H9 (cell line): ENCODE data around the gene EHD4. TPM values are rescaled to one million over a fixed set of nuclear protein-coding genes. Genes with fewer than 3 reads are reported as not detected.

Experiments used
- DNase-seq: peaks from one replicate; pipeline ENCODE4 v3.0.0-alpha.2; 2017
- H2AFZ ChIP-seq: one replicate; pipeline ENCODE4 v1.6.1; 2013; ENCODE audit warnings: mild to moderate bottlenecking, low read length, control low read depth, moderate library complexity
- H2AK5ac ChIP-seq: 2 replicates; pipeline ENCODE4 v1.6.1; 2013; ENCODE audit warnings: low read length, control low read depth, mixed read lengths; ENCODE audit not compliant: insufficient read length
- H2BK120ac ChIP-seq: one replicate; pipeline ENCODE4 v1.6.1; 2013; ENCODE audit warnings: low read depth, mild to moderate bottlenecking, low read length, control low read depth, inconsistent platforms; ENCODE audit not compliant: poor library complexity, severe bottlenecking
- H2BK12ac ChIP-seq: 2 replicates; pipeline ENCODE4 v1.6.1; 2013; ENCODE audit warnings: low read length, control low read depth, mixed read lengths, low read depth; ENCODE audit not compliant: insufficient read length
- H2BK15ac ChIP-seq: 2 replicates; pipeline ENCODE4 v1.6.1; 2013; ENCODE audit warnings: low read depth, low read length, control low read depth
- H2BK20ac ChIP-seq: one replicate; pipeline ENCODE4 v1.6.1; 2013; ENCODE audit warnings: low read depth, mild to moderate bottlenecking, low read length, control low read depth, inconsistent platforms; ENCODE audit not compliant: poor library complexity, severe bottlenecking
- H2BK5ac ChIP-seq: 2 replicates; pipeline ENCODE4 v1.6.1; 2013; ENCODE audit warnings: low read length, control low read depth, mixed read lengths; ENCODE audit not compliant: insufficient read length
- H3K14ac ChIP-seq: 2 replicates; pipeline ENCODE4 v1.6.1; 2013; ENCODE audit warnings: low read length, control low read depth; ENCODE audit not compliant: insufficient read depth
- H3K18ac ChIP-seq: 2 replicates; pipeline ENCODE4 v1.6.1; 2013; ENCODE audit warnings: low read depth, mild to moderate bottlenecking, mixed read lengths, low read length, control low read depth; ENCODE audit not compliant: insufficient read length
- H3K23ac ChIP-seq: 2 replicates; pipeline ENCODE4 v1.6.1; 2013; ENCODE audit warnings: low read length, control low read depth, mixed read lengths, low read depth; ENCODE audit not compliant: insufficient read length
- H3K23me2 ChIP-seq: 2 replicates; pipeline ENCODE4 v1.6.1; 2013; ENCODE audit warnings: low read depth, mild to moderate bottlenecking, mixed read lengths, low read length, control low read depth; ENCODE audit not compliant: insufficient read length, poor library complexity, severe bottlenecking
- H3K27ac ChIP-seq: 2 replicates; pipeline ENCODE4 v1.5.1; 2013; ENCODE audit warnings: low read length, control low read depth, mixed read lengths, low read depth; ENCODE audit not compliant: insufficient read length
- H3K27me3 ChIP-seq: 2 replicates; pipeline ENCODE4 v1.6.1; 2013; ENCODE audit warnings: low read length, control low read depth, inconsistent platforms; ENCODE audit not compliant: insufficient read depth
- H3K4ac ChIP-seq: 2 replicates; pipeline ENCODE4 v1.6.1; 2013; ENCODE audit warnings: low read depth, mild to moderate bottlenecking, control low read depth, inconsistent platforms, low read length, moderate library complexity
- H3K4me1 ChIP-seq: 2 replicates; pipeline ENCODE4 v1.6.1; 2013; ENCODE audit warnings: low read length, control low read depth, inconsistent platforms; ENCODE audit not compliant: insufficient read depth
- H3K4me2 ChIP-seq: 2 replicates; pipeline ENCODE4 v1.6.1; 2013; ENCODE audit warnings: low read length, control low read depth, mixed read lengths; ENCODE audit not compliant: insufficient read length, insufficient read depth
- H3K56ac ChIP-seq: 2 replicates; pipeline ENCODE4 v1.6.1; 2013; ENCODE audit warnings: low read depth, mild to moderate bottlenecking, mixed read lengths, low read length, control low read depth; ENCODE audit not compliant: insufficient read length
- H3K79me1 ChIP-seq: 2 replicates; pipeline ENCODE4 v1.6.1; 2013; ENCODE audit warnings: low read depth, mild to moderate bottlenecking, moderate library complexity, low read length, control low read depth, inconsistent platforms; ENCODE audit not compliant: insufficient read depth, poor library complexity, severe bottlenecking
- H3K79me2 ChIP-seq: 2 replicates; pipeline ENCODE4 v1.6.1; 2013; ENCODE audit warnings: low read length, control low read depth, inconsistent platforms; ENCODE audit not compliant: insufficient read depth
- H3K9ac ChIP-seq: 2 replicates; pipeline ENCODE4 v1.6.1; 2013; ENCODE audit warnings: low read length, control low read depth, mixed read lengths; ENCODE audit not compliant: insufficient read length; ENCODE audit errors: extremely low read depth
- H3K9me3 ChIP-seq: one replicate; pipeline ENCODE4 v1.6.1; 2013; ENCODE audit warnings: low read depth, low read length, inconsistent platforms; ENCODE audit not compliant: control insufficient read depth
- H3T11ph ChIP-seq: one replicate; pipeline ENCODE4 v1.6.1; 2013; ENCODE audit warnings: mild to moderate bottlenecking, low read length, control low read depth, inconsistent platforms
- H4K20me1 ChIP-seq: one replicate; pipeline ENCODE4 v1.6.1; 2013; ENCODE audit not compliant: control insufficient read depth, insufficient read length, insufficient read depth
- H4K5ac ChIP-seq: 2 replicates; pipeline ENCODE4 v1.6.1; 2013; ENCODE audit warnings: low read depth, mild to moderate bottlenecking, mixed read lengths, low read length, control low read depth; ENCODE audit not compliant: insufficient read length
- H4K8ac ChIP-seq: replicated peaks from 2 replicates; pipeline ENCODE4 v1.6.1; 2013; ENCODE audit warnings: low read length, control low read depth, mixed read lengths, low read depth; ENCODE audit not compliant: insufficient read length
- H4K91ac ChIP-seq: 2 replicates; pipeline ENCODE4 v1.6.1; 2013; ENCODE audit warnings: low read depth, mild to moderate bottlenecking, moderate library complexity, mixed read lengths, low read length, control low read depth; ENCODE audit not compliant: insufficient read length
- H3K27ac Mint-ChIP-seq, 3 experiments: 2 replicates in 2 of 3; 3 replicates in 1 of 3; pipeline ENCODE4 v1.8.0; 2020 to 2021; ENCODE audit warnings: mixed read lengths in 3 of 3, mild to moderate bottlenecking in 1 of 3, moderate library complexity in 1 of 3
- H3K27me3 Mint-ChIP-seq: 2 replicates; pipeline ENCODE4 v1.8.0; 2021; ENCODE audit warnings: low read depth, mild to moderate bottlenecking, moderate library complexity, mixed read lengths
- H3K36me3 Mint-ChIP-seq, 3 experiments: 2 replicates in 2 of 3; 3 replicates in 1 of 3; pipeline ENCODE4 v1.8.0; 2020 to 2021; ENCODE audit warnings: low read depth in 3 of 3, mixed read lengths in 3 of 3; ENCODE audit not compliant: insufficient read depth in 1 of 3
- H3K4me1 Mint-ChIP-seq, 2 experiments: 2 replicates each; pipeline ENCODE4 v1.8.0; 2020; ENCODE audit warnings: mixed read lengths in 2 of 2
- H3K4me3 Mint-ChIP-seq, 2 experiments: 2 replicates in 1 of 2; 3 replicates in 1 of 2; pipeline ENCODE4 v1.8.0; 2020 to 2021; ENCODE audit warnings: mild to moderate bottlenecking in 2 of 2, mixed read lengths in 2 of 2, moderate library complexity in 1 of 2
- H3K9me3 Mint-ChIP-seq, 2 experiments: 2 replicates in 1 of 2; 3 replicates in 1 of 2; pipeline ENCODE4 v1.8.0; 2020; ENCODE audit warnings: mild to moderate bottlenecking in 2 of 2, mixed read lengths in 2 of 2, moderate library complexity in 1 of 2
- CTCF ChIP-seq: fragments of 200-600 bp; sonication (generic); conservative IDR thresholded peaks from 3 replicates; pipeline ENCODE4 v1.8.0; 2021; ENCODE audit warnings: antibody characterized with exemption, mild to moderate bottlenecking
- WGBS: extraction: QIAGEN DNeasy Blood & Tissue Kit; methylation state at CpG from one replicate; pipeline ENCODE4 v1.1.7; 2013; ENCODE audit warnings: missing lambda C conversion rate, low lambda C conversion rate, mixed read lengths; ENCODE audit not compliant: insufficient read length; ENCODE audit errors: extremely low coverage; 5-methylcytosine and 5-hydroxymethylcytosine counted together
- total RNA-seq: library from RNA; stranded (reverse); gene quantifications from 2 replicates; pipeline ENCODE4 v1.2.1, GENCODE V29; 2021

EHD4 gene
- total RNA-seq, 1 experiment from 2014 or later: 22.9 TPM

GRCh38 chr15:41876689-41877088 is 95.7 kb downstream of the EHD4 start:
- H3K4me3 Mint-ChIP-seq: no peak overlapping the region
- no peak overlapping the region for H2BK12ac ChIP-seq
- no peaks in the 10 kb centered on the region; a peak in 2 of 5 replicates for H3K9me3 Mint-ChIP-seq
- no peak overlapping the region for H3K27ac Mint-ChIP-seq
- no peak overlapping the region for H3K9ac ChIP-seq
- H3K18ac ChIP-seq: no peak overlapping the region
- no peaks in the 10 kb centered on the region for H3K4me1 ChIP-seq
- H2BK120ac ChIP-seq: no peak overlapping the region
- H3K9me3 ChIP-seq: no peaks in the 10 kb centered on the region
- H3K23ac ChIP-seq: no peak overlapping the region
- H3K23me2 ChIP-seq: no peaks in the 10 kb centered on the region
- H3K4ac ChIP-seq: no peak overlapping the region
- H3K4me2 ChIP-seq: no peak overlapping the region
- H3K56ac ChIP-seq: no peak overlapping the region
- no peaks in the 10 kb centered on the region for H3K79me2 ChIP-seq
- H2AK5ac ChIP-seq: no peak overlapping the region
- no peaks in the 10 kb centered on the region for H3K79me1 ChIP-seq
- H2BK5ac ChIP-seq: no peak overlapping the region
- H4K5ac ChIP-seq: no peak overlapping the region
- peaks cover 0 to 1% (median 0%) of the 10 kb centered on the region in 3 experiments; a peak in 1 of 7 replicates for H3K36me3 Mint-ChIP-seq
- no peak overlapping the region for H2AFZ ChIP-seq
- no peak for DNase-seq
- H4K91ac ChIP-seq: no peak overlapping the region
- peaks cover 24% of the 10 kb centered on the region for H3K27me3 Mint-ChIP-seq
- no peak overlapping the region for H4K8ac ChIP-seq
- peaks cover 6% of the 10 kb centered on the region; the same call in 1 of the 2 replicates for H3K27me3 ChIP-seq
- no peaks in the 10 kb centered on the region for H4K20me1 ChIP-seq
- WGBS: no CpG with 5 or more reads among the region's 12 CpGs
- no peak overlapping the region for H3K27ac ChIP-seq
- no peak overlapping the region for H2BK15ac ChIP-seq
- no peak overlapping the region for H3K14ac ChIP-seq
- H3T11ph ChIP-seq: no peak overlapping the region
- peaks cover 0 to 6% of the 10 kb centered on the region in 2 experiments; a peak in 2 of 4 replicates for H3K4me1 Mint-ChIP-seq
- no peak overlapping the region for H2BK20ac ChIP-seq
- TF ChIP-seq CTCF: no peak
